ENCODE measurements around the gene NKAIN1.

GRCh38 chr1:31241321-31241720 lies 1.6 kb upstream of the NKAIN1 start:
- TF ChIP-seq CTCF (IDR thresholded peaks at IDR 0.05) (no peak), POLR2AphosphoS5 (IDR thresholded peaks at IDR 0.05) (no peak), POLR2A (IDR thresholded peaks at IDR 0.05) (no peak)

Data from prostate gland (tissue), 2 donors.